Measurements from ENCODE around the gene LYPD6.

LYPD6 gene

DNA sequence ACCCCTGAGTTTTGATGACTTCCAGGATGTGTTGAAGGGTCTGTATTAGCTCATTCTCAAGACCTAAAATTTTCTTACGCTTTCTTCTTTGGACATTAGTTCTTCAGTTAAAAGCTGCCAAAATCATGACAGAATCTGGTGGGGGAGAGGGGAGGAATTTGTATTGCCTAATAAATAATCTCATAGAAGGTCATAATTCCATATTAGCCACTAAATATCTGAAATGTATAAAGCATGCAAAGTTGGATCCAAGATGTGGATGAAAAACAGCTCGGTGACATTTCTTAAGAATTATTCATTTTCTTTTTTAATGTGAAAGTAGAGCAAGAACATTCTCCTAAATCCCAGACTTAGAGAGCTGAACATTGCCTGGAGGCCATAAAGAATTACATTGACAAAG, 137.0 kb downstream of the LYPD6 start:
- Histone ChIP-seq H3K9me2 (replicated peaks; ENCODE audit: insufficient read depth, low read length) (no peaks in the 10 kb centered on the region), H3F3A (ENCODE audit: insufficient read depth, low read length) (no peaks in the 10 kb centered on the region), H3K27me3 (replicated peaks; ENCODE audit: insufficient read depth, low read length) (no peaks in the 10 kb centered on the region), H3K79me2 (ENCODE audit: low read length) (no peaks in the 10 kb centered on the region), H3K4me2 (ENCODE audit: low read depth, low read length) (no peak overlapping the region), H3K36me3 (replicated peaks; ENCODE audit: insufficient read depth, low read length) (no peaks in the 10 kb centered on the region), H2AFZ (ENCODE audit: low read length) (no peak overlapping the region), H3K9me3 (replicated peaks; ENCODE audit: insufficient read depth, low read length) (no peaks in the 10 kb centered on the region), H3K4me1 (ENCODE audit: low read length) (no peaks in the 10 kb centered on the region), H4K20me1 (ENCODE audit: insufficient read depth, low read length) (no peaks in the 10 kb centered on the region), H3K27ac (ENCODE audit: low read length) (no peak overlapping the region), H3K9ac (ENCODE audit: low read length) (no peak overlapping the region), H3K4me3 (ENCODE audit: low read length) (no peak overlapping the region)
- DNase-seq = no peak
- no peak for TF ChIP-seq CTCF (IDR thresholded peaks at IDR 0.05; ENCODE audit: low read length)
- TF ChIP-seq EZH2 (optimal IDR thresholded peaks at IDR 0.05; ENCODE audit: low read depth, low read length) = no peak
- TF ChIP-seq EZH2phosphoT487 (IDR thresholded peaks at IDR 0.05; ENCODE audit: low read length) = no peak

GRCh38 chr2:149468636-149469035, 138.2 kb downstream of the LYPD6 start:
- Histone ChIP-seq H3K9me2 (replicated peaks; ENCODE audit: insufficient read depth, low read length) (no peaks in the 10 kb centered on the region), H3K79me2 (ENCODE audit: low read length) (no peaks in the 10 kb centered on the region), H3K9ac (ENCODE audit: low read length) (no peak overlapping the region), H3F3A (ENCODE audit: insufficient read depth, low read length) (no peaks in the 10 kb centered on the region), H3K4me1 (ENCODE audit: low read length) (no peaks in the 10 kb centered on the region), H3K27me3 (replicated peaks; ENCODE audit: insufficient read depth, low read length) (no peaks in the 10 kb centered on the region), H3K4me3 (ENCODE audit: low read length) (no peak overlapping the region), H3K27ac (ENCODE audit: low read length) (no peak overlapping the region), H3K4me2 (ENCODE audit: low read depth, low read length) (no peak overlapping the region), H4K20me1 (ENCODE audit: insufficient read depth, low read length) (no peaks in the 10 kb centered on the region), H2AFZ (ENCODE audit: low read length) (no peak overlapping the region), H3K36me3 (replicated peaks; ENCODE audit: insufficient read depth, low read length) (no peaks in the 10 kb centered on the region), H3K9me3 (replicated peaks; ENCODE audit: insufficient read depth, low read length) (no peaks in the 10 kb centered on the region)
- TF ChIP-seq EZH2 (optimal IDR thresholded peaks at IDR 0.05; ENCODE audit: low read depth, low read length) (no peak), EZH2phosphoT487 (IDR thresholded peaks at IDR 0.05; ENCODE audit: low read length) (no peak), CTCF (IDR thresholded peaks at IDR 0.05; ENCODE audit: low read length) (no peak)
- DNase-seq = no peak

GRCh38 chr2:149470046-149470445, 139.7 kb downstream of the LYPD6 start:
- TF ChIP-seq EZH2 (optimal IDR thresholded peaks at IDR 0.05; ENCODE audit: low read depth, low read length) (no peak), CTCF (IDR thresholded peaks at IDR 0.05; ENCODE audit: low read length) (no peak), EZH2phosphoT487 (IDR thresholded peaks at IDR 0.05; ENCODE audit: low read length) (no peak)
- no peak overlapping the region for H3K9ac ChIP-seq (ENCODE audit: low read length)
- no peak overlapping the region for H3K4me3 ChIP-seq (ENCODE audit: low read length)
- H3F3A ChIP-seq (ENCODE audit: insufficient read depth, low read length) = no peaks in the 10 kb centered on the region
- no peaks in the 10 kb centered on the region for H3K9me3 ChIP-seq (replicated peaks; ENCODE audit: insufficient read depth, low read length)
- no peaks in the 10 kb centered on the region for H3K9me2 ChIP-seq (replicated peaks; ENCODE audit: insufficient read depth, low read length)
- H2AFZ ChIP-seq (ENCODE audit: low read length) = no peak overlapping the region
- H3K79me2 ChIP-seq (ENCODE audit: low read length) = no peaks in the 10 kb centered on the region
- no peaks in the 10 kb centered on the region for H3K27me3 ChIP-seq (replicated peaks; ENCODE audit: insufficient read depth, low read length)
- no peak overlapping the region for H3K27ac ChIP-seq (ENCODE audit: low read length)
- H3K36me3 ChIP-seq (replicated peaks; ENCODE audit: insufficient read depth, low read length) = no peaks in the 10 kb centered on the region
- H3K4me1 ChIP-seq (ENCODE audit: low read length) = no peaks in the 10 kb centered on the region
- no peaks in the 10 kb centered on the region for H4K20me1 ChIP-seq (ENCODE audit: insufficient read depth, low read length)
- DNase-seq = no peak
- no peak overlapping the region for H3K4me2 ChIP-seq (ENCODE audit: low read depth, low read length)

Data from MM.1S (cell line).